ENCODE data around the gene KCTD16. TPM values are rescaled to one million over a fixed set of nuclear protein-coding genes. Genes with fewer than 3 reads are reported as not detected.

KCTD16 gene
- total and polyA plus RNA-seq, 2 experiments from 2014 or later: 0.02 to 0.76 TPM

GRCh38 chr5:144203750-144204596 lies 33.3 kb downstream of the KCTD16 start:
- Mint-ChIP-seq H3K27me3 (ENCODE audit: insufficient read depth, low read depth, poor library complexity) (peaks cover 8% of the 10 kb centered on the region), H3K36me3 (ENCODE audit: low read depth) (no peaks in the 10 kb centered on the region), H3K4me3 (peak overlapping the region; percentile 71), H3K4me1 (peaks cover 16% of the 10 kb centered on the region), H3K27ac (no peak overlapping the region), H3K9me3 (no peaks in the 10 kb centered on the region)
- Histone ChIP-seq H3K27me3 (ENCODE audit: insufficient read depth) (peaks cover 19% of the 10 kb centered on the region), H3K79me2 (replicated peaks; ENCODE audit: insufficient read depth) (no peaks in the 10 kb centered on the region), H3K9me2 (ENCODE audit: insufficient read depth) (no peaks in the 10 kb centered on the region), H3K4me2 (peak overlapping the region; percentile 83), H3K36me3 (ENCODE audit: insufficient read depth) (no peaks in the 10 kb centered on the region), H3K4me1 (ENCODE audit: insufficient read depth) (peaks cover 6% of the 10 kb centered on the region), H3K27ac (ENCODE audit: low read depth) (no peak overlapping the region), H2AFZ (no peak overlapping the region), H4K20me1 (replicated peaks; ENCODE audit: insufficient read depth) (no peaks in the 10 kb centered on the region; the same call in 1 of the 2 replicates), H3F3A (replicated peaks; ENCODE audit: low read depth) (no peaks in the 10 kb centered on the region), H3K4me3 (no peak overlapping the region)
- ATAC-seq (peak; percentile 58), DNase-seq (ENCODE audit: low spot score) (peak; percentile 86)
- peak; percentile 85 to 98 for TF ChIP-seq CTCF (conservative IDR thresholded peaks at IDR 0.05; ENCODE audit: low read depth in 2 of 2)
- no peak for TF ChIP-seq ZNF462 (CRISPR knock-in tag; IDR thresholded peaks at IDR 0.05)
